GM23338 (cell line): Measurements from ENCODE around the gene PDIA4. TPM values are rescaled to one million over a fixed set of nuclear protein-coding genes. Genes with fewer than 3 reads are reported as not detected.

Experiments
- ATAC-seq: fragments of 200-7000 bp; cut with Tn5 transposase; 3 replicates; pipeline ENCODE4 v1.9.1; 2020
- DNase-seq: peaks from one replicate; pipeline ENCODE4 v3.0.0-alpha.2; 2015; ENCODE audit warnings: low spot score
- H2AFZ ChIP-seq: fragments of 200-600 bp; sonication (generic); 2 replicates; pipeline ENCODE4 v1.8.0; 2016; ENCODE audit warnings: antibody characterized with exemption, mild to moderate bottlenecking, moderate library complexity
- H3F3A ChIP-seq: fragments of 200-600 bp; sonication (generic); replicated peaks from 2 replicates; pipeline ENCODE4 v1.8.0; 2017; ENCODE audit warnings: antibody characterized with exemption, mixed run types, low read depth
- H3K27ac ChIP-seq: fragments of 200-600 bp; sonication (generic); 2 replicates; pipeline ENCODE4 v1.6.1; 2016; ENCODE audit warnings: low read depth
- H3K27me3 ChIP-seq: fragments of 200-600 bp; sonication (generic); 2 replicates; pipeline ENCODE4 v1.8.0; 2016; ENCODE audit warnings: mild to moderate bottlenecking, mixed run types, moderate library complexity; ENCODE audit not compliant: insufficient read depth
- H3K36me3 ChIP-seq: fragments of 200-600 bp; sonication (generic); 2 replicates; pipeline ENCODE4 v1.8.0; 2016; ENCODE audit warnings: mild to moderate bottlenecking; ENCODE audit not compliant: insufficient read depth
- H3K4me1 ChIP-seq: fragments of 200-600 bp; sonication (generic); 2 replicates; pipeline ENCODE4 v1.8.0; 2016; ENCODE audit warnings: mild to moderate bottlenecking, moderate library complexity; ENCODE audit not compliant: insufficient read depth
- H3K4me2 ChIP-seq: fragments of 200-600 bp; sonication (generic); 2 replicates; pipeline ENCODE4 v1.7.1; 2017; ENCODE audit warnings: mixed run types
- H3K4me3 ChIP-seq: fragments of 200-600 bp; sonication (generic); 2 replicates; pipeline ENCODE4 v1.6.1; 2016; ENCODE audit warnings: mixed run types
- H3K79me2 ChIP-seq: fragments of 200-600 bp; sonication (generic); replicated peaks from 2 replicates; pipeline ENCODE4 v1.8.0; 2017; ENCODE audit warnings: mild to moderate bottlenecking; ENCODE audit not compliant: insufficient read depth
- H3K9me2 ChIP-seq: fragments of 200-600 bp; sonication (generic); 2 replicates; pipeline ENCODE4 v1.8.0; 2017; ENCODE audit not compliant: insufficient read depth
- H4K20me1 ChIP-seq: fragments of 200-600 bp; sonication (generic); replicated peaks from 2 replicates; pipeline ENCODE4 v1.8.0; 2017; ENCODE audit warnings: mild to moderate bottlenecking; ENCODE audit not compliant: insufficient read depth
- H3K27ac Mint-ChIP-seq: 2 replicates; pipeline ENCODE4 v1.8.0; 2020; ENCODE audit warnings: inconsistent platforms, mild to moderate bottlenecking, moderate library complexity, mixed read lengths
- H3K27me3 Mint-ChIP-seq: 3 replicates; pipeline ENCODE4 v1.8.0; 2022; ENCODE audit warnings: low read depth, mild to moderate bottlenecking, moderate library complexity, mixed read lengths, inconsistent platforms; ENCODE audit not compliant: insufficient read depth, poor library complexity
- H3K36me3 Mint-ChIP-seq: 3 replicates; pipeline ENCODE4 v1.8.0; 2021; ENCODE audit warnings: low read depth, mild to moderate bottlenecking, inconsistent platforms, moderate library complexity, mixed read lengths
- H3K4me1 Mint-ChIP-seq: 3 replicates; pipeline ENCODE4 v1.8.0; 2020; ENCODE audit warnings: mild to moderate bottlenecking, inconsistent platforms, mixed read lengths
- H3K4me3 Mint-ChIP-seq: 3 replicates; pipeline ENCODE4 v1.8.0; 2021; ENCODE audit warnings: moderate library complexity, mild to moderate bottlenecking, inconsistent platforms, mixed read lengths
- H3K9me3 Mint-ChIP-seq: 3 replicates; pipeline ENCODE4 v1.8.0; 2020; ENCODE audit warnings: moderate library complexity, mild to moderate bottlenecking, inconsistent platforms, mixed read lengths
- CREB1 ChIP-seq: fragments of 250-450 bp; sonication (Bioruptor Pico); IDR thresholded peaks from 2 replicates; pipeline ENCODE4 v1.5.0; 2020; ENCODE audit warnings: low read depth, mild to moderate bottlenecking, moderate library complexity
- CTCF ChIP-seq, 2 experiments: fragments of 200-600 bp in 1 of 2; sonication (generic) in 1 of 2; conservative IDR thresholded peaks; 2 replicates each; pipeline versions ENCODE4 v1.5.1 to v1.6.1; 2016 to 2017; ENCODE audit warnings: antibody characterized with exemption in 2 of 2, low read depth in 2 of 2, mild to moderate bottlenecking in 2 of 2, moderate library complexity in 1 of 2
- ETS1 ChIP-seq: IDR thresholded peaks from 2 replicates; pipeline ENCODE4 v1.6.1; 2016; ENCODE audit warnings: antibody characterized with exemption
- EZH2 ChIP-seq: fragments of 200-600 bp; sonication (generic); IDR thresholded peaks from one replicate; pipeline ENCODE4 v1.8.0; 2017; ENCODE audit warnings: antibody characterized with exemption, mild to moderate bottlenecking, low read depth; ENCODE audit not compliant: unreplicated experiment
- EZH2phosphoT487 ChIP-seq: fragments of 200-600 bp; sonication (generic); IDR thresholded peaks from one replicate; pipeline ENCODE4 v1.8.1; 2018; ENCODE audit warnings: antibody characterized with exemption; ENCODE audit not compliant: unreplicated experiment
- JUNB ChIP-seq: IDR thresholded peaks from one replicate; pipeline ENCODE4 v1.6.1; 2016; ENCODE audit warnings: antibody characterized with exemption; ENCODE audit not compliant: unreplicated experiment
- NANOG ChIP-seq: IDR thresholded peaks from 2 replicates; pipeline ENCODE4 v1.6.1; 2016; ENCODE audit warnings: antibody characterized with exemption, borderline replicate concordance
- POLR2AphosphoS5 ChIP-seq: IDR thresholded peaks from 2 replicates; pipeline ENCODE4 v1.6.1; 2016; ENCODE audit warnings: antibody characterized with exemption, low read depth
- REST ChIP-seq: IDR thresholded peaks from one replicate; pipeline ENCODE4 v1.6.1; 2018; ENCODE audit warnings: antibody characterized with exemption; ENCODE audit not compliant: unreplicated experiment
- STAT1 ChIP-seq: IDR thresholded peaks from one replicate; pipeline ENCODE4 v1.6.1; 2016; ENCODE audit warnings: antibody characterized with exemption; ENCODE audit not compliant: unreplicated experiment
- ZNF114 ChIP-seq: fragments of 250-450 bp; sonication (Bioruptor Pico); IDR thresholded peaks from 2 replicates; pipeline ENCODE4 v1.5.0; 2020; ENCODE audit warnings: mild to moderate bottlenecking, moderate library complexity
- ZNF331 ChIP-seq: fragments of 250-450 bp; sonication (Bioruptor Pico); IDR thresholded peaks from 2 replicates; pipeline ENCODE4 v1.5.0; 2020; ENCODE audit warnings: low read depth, mild to moderate bottlenecking, moderate library complexity
- ZNF462 ChIP-seq: fragments of 250-450 bp; sonication (Bioruptor Pico); IDR thresholded peaks from 2 replicates; pipeline ENCODE4 v1.5.0; 2020; ENCODE audit warnings: mild to moderate bottlenecking, moderate library complexity
- polyA plus RNA-seq: library from polyadenylated mRNA; unstranded; fragments of >200 nt; fragmentation: Nextera tagmentation; extraction: Ambion mirVana; gene quantifications from 2 replicates; pipeline ENCODE4 v1.2.1, GENCODE V29; 2016
- total RNA-seq: library from RNA; depleted of rRNA; stranded (reverse); fragments of >200 nt; shearing (Covaris generic); gene quantifications from 2 replicates; pipeline ENCODE4 v1.2.3, GENCODE V29; 2014

PDIA4 gene
- total and polyA plus RNA-seq, 2 experiments from 2014 or later: 196 to 332 TPM

GRCh38 chr7:149004405-149005370 is 23.6 kb downstream of the PDIA4 start:
- H3K4me3 ChIP-seq: no peak overlapping the region
- Mint-ChIP-seq H3K4me1 (peaks cover 2% of the 10 kb centered on the region; the same call in 2 of the 3 replicates), H3K36me3 (peaks cover 78% of the 10 kb centered on the region), H3K27ac (no peak overlapping the region), H3K4me3 (no peak overlapping the region), H3K27me3 (peaks cover 10% of the 10 kb centered on the region), H3K9me3 (no peaks in the 10 kb centered on the region; the same call in 2 of the 3 replicates)
- no peak for ATAC-seq
- 0 out of 2 replicates have a peak, but pooled peaks cover 3% of the 10 kb centered on the region for H3K79me2 ChIP-seq
- no peaks in the 10 kb centered on the region for H3K27me3 ChIP-seq
- H3K36me3 ChIP-seq: peaks cover 47% of the 10 kb centered on the region
- no peak for TF ChIP-seq JUNB
- TF ChIP-seq ZNF462 (CRISPR knock-in tag): no peak
- no peak for TF ChIP-seq STAT1
- no peak for TF ChIP-seq REST
- no peak for TF ChIP-seq ZNF331
- no peak for TF ChIP-seq ZNF114 (CRISPR knock-in tag)
- no peak for TF ChIP-seq CREB1 (CRISPR knock-in tag)
- TF ChIP-seq EZH2phosphoT487: no peak
- no peak for TF ChIP-seq CTCF (conservative IDR thresholded peaks at IDR 0.05; ENCODE audit: low read depth in 2 of 2)
- TF ChIP-seq NANOG: no peak
- TF ChIP-seq POLR2AphosphoS5: no peak
- TF ChIP-seq EZH2: no peak
- TF ChIP-seq ETS1: no peak
- peaks cover 9% of the 10 kb centered on the region; the same call in 1 of the 2 replicates for H4K20me1 ChIP-seq
- no peak overlapping the region for H3K4me2 ChIP-seq
- DNase-seq: no peak
- H3K9me2 ChIP-seq: no peaks in the 10 kb centered on the region
- H2AFZ ChIP-seq: no peak overlapping the region
- no peak overlapping the region for H3K27ac ChIP-seq
- H3K4me1 ChIP-seq: no peaks in the 10 kb centered on the region
- peaks cover 23% of the 10 kb centered on the region; the same call in 1 of the 2 replicates for H3F3A ChIP-seq
